Neural cell (in vitro differentiated cells): ENCODE data around the gene MRTFA. TPM values are rescaled to one million over a fixed set of nuclear protein-coding genes. Genes with fewer than 3 reads are reported as not detected.

Experiments used
- H2AFZ ChIP-seq: fragments of 200-600, 300-800 bp; sonication (generic), shearing (Covaris generic); 2 replicates; pipeline ENCODE4 v1.6.0; 2014; ENCODE audit warnings: low read depth, mild to moderate bottlenecking, antibody characterized with exemption, low read length, moderate library complexity
- H3F3A ChIP-seq: fragments of 200-600 bp; shearing (Covaris generic); 2 replicates; pipeline ENCODE4 v1.6.1; 2016; ENCODE audit warnings: mild to moderate bottlenecking, moderate library complexity, mixed read lengths, antibody characterized with exemption, low read length; ENCODE audit not compliant: insufficient read depth, poor library complexity, severe bottlenecking
- H3K27ac ChIP-seq: fragments of 200-600, 300-800 bp; sonication (generic), shearing (Covaris generic); 2 replicates; pipeline ENCODE4 v1.5.1; 2014; ENCODE audit warnings: mild to moderate bottlenecking, low read length, moderate library complexity
- H3K27me3 ChIP-seq: fragments of 300-800, 200-600 bp; sonication (generic), shearing (Covaris generic); 2 replicates; pipeline ENCODE4 v1.6.0; 2014; ENCODE audit warnings: mild to moderate bottlenecking, low read depth, low read length, moderate library complexity; ENCODE audit not compliant: insufficient read depth
- H3K36me3 ChIP-seq: fragments of 300-800, 200-600 bp; sonication (generic), shearing (Covaris generic); 2 replicates; pipeline ENCODE4 v1.5.1; 2014; ENCODE audit warnings: mild to moderate bottlenecking, antibody characterized with exemption, low read length, moderate library complexity; ENCODE audit not compliant: insufficient read depth
- H3K4me2 ChIP-seq: fragments of 300-800, 200-600 bp; sonication (generic), shearing (Covaris generic); 2 replicates; pipeline ENCODE4 v1.6.0; 2014; ENCODE audit warnings: mild to moderate bottlenecking, low read length
- H3K4me3 ChIP-seq: fragments of 300-800, 200-600 bp; sonication (generic), shearing (Covaris generic); 2 replicates; pipeline ENCODE4 v1.5.1; 2014; ENCODE audit warnings: mild to moderate bottlenecking, low read length, moderate library complexity
- H3K79me2 ChIP-seq: fragments of 200-600 bp; shearing (Covaris generic); replicated peaks from 2 replicates; pipeline ENCODE4 v1.6.0; 2014; ENCODE audit warnings: mild to moderate bottlenecking, low read length, moderate library complexity; ENCODE audit not compliant: insufficient read depth
- H3K9ac ChIP-seq: fragments of 300-800, 200-600 bp; sonication (generic), shearing (Covaris generic); 2 replicates; pipeline ENCODE4 v1.6.1; 2016; ENCODE audit warnings: mild to moderate bottlenecking, low read length, mixed read lengths
- H3K9me2 ChIP-seq: fragments of 200-600 bp; shearing (Covaris generic); 2 replicates; pipeline ENCODE4 v1.6.1; 2016; ENCODE audit warnings: mild to moderate bottlenecking, low read length, mixed read lengths; ENCODE audit not compliant: insufficient read depth
- H3K9me3 ChIP-seq: fragments of 200-600, 300-800 bp; sonication (generic), shearing (Covaris generic); 2 replicates; pipeline ENCODE4 v1.6.1; 2016; ENCODE audit warnings: mild to moderate bottlenecking, mixed run types, low read length, moderate library complexity, mixed read lengths
- H4K20me1 ChIP-seq: fragments of 200-600 bp; shearing (Covaris generic); 2 replicates; pipeline ENCODE4 v1.6.1; 2016; ENCODE audit warnings: mild to moderate bottlenecking, mixed run types; ENCODE audit not compliant: insufficient read depth
- CTCF ChIP-seq: fragments of 450-650 bp; IDR thresholded peaks from 2 replicates; pipeline ENCODE4 v1.5.1; 2014; ENCODE audit warnings: antibody characterized with exemption, mild to moderate bottlenecking, moderate library complexity; ENCODE audit not compliant: poor library complexity, severe bottlenecking
- EP300 ChIP-seq: fragments of 450-650 bp; conservative IDR thresholded peaks from 2 replicates; pipeline ENCODE4 v1.6.1; 2014; ENCODE audit warnings: antibody characterized with exemption, mild to moderate bottlenecking, moderate library complexity; ENCODE audit not compliant: poor library complexity, severe bottlenecking
- EZH2 ChIP-seq: fragments of 200-600, 300-800 bp; shearing (Covaris generic), sonication (generic); IDR thresholded peaks from 2 replicates; pipeline ENCODE4 v1.6.1; 2014; ENCODE audit warnings: antibody characterized with exemption, low read length, borderline replicate concordance, mild to moderate bottlenecking; ENCODE audit not compliant: insufficient read depth, poor library complexity, severe bottlenecking
- MXI1 ChIP-seq: fragments of 450-650 bp; conservative IDR thresholded peaks from 2 replicates; pipeline ENCODE4 v1.6.1; 2014; ENCODE audit warnings: antibody characterized with exemption, mild to moderate bottlenecking; ENCODE audit not compliant: poor library complexity, severe bottlenecking
- POLR2AphosphoS5 ChIP-seq: IDR thresholded peaks from 2 replicates; pipeline ENCODE4 v1.6.1; 2012
- RAD21 ChIP-seq: fragments of 450-650 bp; conservative IDR thresholded peaks from 2 replicates; pipeline ENCODE4 v1.6.1; 2014; ENCODE audit warnings: antibody characterized with exemption, mild to moderate bottlenecking, moderate library complexity
- SMC3 ChIP-seq: fragments of 450-650 bp; conservative IDR thresholded peaks from 2 replicates; pipeline ENCODE4 v1.6.1; 2014; ENCODE audit warnings: antibody characterized with exemption, mild to moderate bottlenecking, moderate library complexity; ENCODE audit not compliant: poor library complexity
- TAF1 ChIP-seq: IDR thresholded peaks from 2 replicates; pipeline ENCODE4 v1.6.1; 2012; ENCODE audit warnings: low read depth
- polyA plus RNA-seq: library from polyadenylated mRNA; depleted of rRNA; stranded (reverse); fragments of >200 nt; gene quantifications from 2 replicates; pipeline ENCODE4 v1.2.3, GENCODE V29; 2014
- TF ChIP-seq, protein P1 (sequence below): IDR thresholded peaks from 2 replicates; pipeline ENCODE4 v1.6.1; 2012; ENCODE audit warnings: borderline replicate concordance

MRTFA gene
- polyA plus RNA-seq, 1 donor from 2014 or later = 19.3 TPM

DNA sequence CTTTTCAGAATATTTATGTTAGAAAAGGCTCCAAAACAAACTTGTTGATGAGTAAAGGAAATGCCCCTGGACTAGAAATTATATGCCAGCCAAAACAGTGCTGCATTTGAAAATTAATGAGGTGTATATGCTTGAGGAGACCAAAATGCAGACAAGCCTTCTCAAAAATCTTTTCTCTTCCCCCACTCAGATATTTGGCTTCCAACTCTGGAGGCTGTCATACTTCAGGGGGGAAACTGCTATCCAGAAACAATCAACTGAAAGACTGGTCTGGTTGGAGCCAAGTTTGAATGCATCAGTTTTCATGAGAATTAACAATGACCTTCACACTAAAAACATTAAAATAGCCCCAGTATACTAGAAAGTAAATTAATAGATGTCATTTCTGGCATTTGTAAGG is 167.9 kb downstream of the MRTFA start:
- Histone ChIP-seq H3K27me3 (no peaks in the 10 kb centered on the region), H3K4me2 (no peak overlapping the region), H3F3A (no peaks in the 10 kb centered on the region), H3K9ac (no peak overlapping the region), H3K27ac (no peak overlapping the region), H3K36me3 (no peaks in the 10 kb centered on the region), H3K9me3 (no peaks in the 10 kb centered on the region), H3K4me3 (no peak overlapping the region), H3K79me2 (no peaks in the 10 kb centered on the region), H4K20me1 (no peaks in the 10 kb centered on the region), H3K9me2 (no peaks in the 10 kb centered on the region), H2AFZ (no peak overlapping the region)
- no peak for TF ChIP-seq EZH2
- no peak for TF ChIP-seq CTCF
- no peak for TF ChIP-seq EP300
- no peak for TF ChIP-seq SMC3
- TF ChIP-seq POLR2AphosphoS5 = no peak
- no peak for TF ChIP-seq TAF1
- no peak for TF ChIP-seq MXI1
- no peak for TF ChIP-seq RAD21
- TF ChIP-seq, protein P1, sequence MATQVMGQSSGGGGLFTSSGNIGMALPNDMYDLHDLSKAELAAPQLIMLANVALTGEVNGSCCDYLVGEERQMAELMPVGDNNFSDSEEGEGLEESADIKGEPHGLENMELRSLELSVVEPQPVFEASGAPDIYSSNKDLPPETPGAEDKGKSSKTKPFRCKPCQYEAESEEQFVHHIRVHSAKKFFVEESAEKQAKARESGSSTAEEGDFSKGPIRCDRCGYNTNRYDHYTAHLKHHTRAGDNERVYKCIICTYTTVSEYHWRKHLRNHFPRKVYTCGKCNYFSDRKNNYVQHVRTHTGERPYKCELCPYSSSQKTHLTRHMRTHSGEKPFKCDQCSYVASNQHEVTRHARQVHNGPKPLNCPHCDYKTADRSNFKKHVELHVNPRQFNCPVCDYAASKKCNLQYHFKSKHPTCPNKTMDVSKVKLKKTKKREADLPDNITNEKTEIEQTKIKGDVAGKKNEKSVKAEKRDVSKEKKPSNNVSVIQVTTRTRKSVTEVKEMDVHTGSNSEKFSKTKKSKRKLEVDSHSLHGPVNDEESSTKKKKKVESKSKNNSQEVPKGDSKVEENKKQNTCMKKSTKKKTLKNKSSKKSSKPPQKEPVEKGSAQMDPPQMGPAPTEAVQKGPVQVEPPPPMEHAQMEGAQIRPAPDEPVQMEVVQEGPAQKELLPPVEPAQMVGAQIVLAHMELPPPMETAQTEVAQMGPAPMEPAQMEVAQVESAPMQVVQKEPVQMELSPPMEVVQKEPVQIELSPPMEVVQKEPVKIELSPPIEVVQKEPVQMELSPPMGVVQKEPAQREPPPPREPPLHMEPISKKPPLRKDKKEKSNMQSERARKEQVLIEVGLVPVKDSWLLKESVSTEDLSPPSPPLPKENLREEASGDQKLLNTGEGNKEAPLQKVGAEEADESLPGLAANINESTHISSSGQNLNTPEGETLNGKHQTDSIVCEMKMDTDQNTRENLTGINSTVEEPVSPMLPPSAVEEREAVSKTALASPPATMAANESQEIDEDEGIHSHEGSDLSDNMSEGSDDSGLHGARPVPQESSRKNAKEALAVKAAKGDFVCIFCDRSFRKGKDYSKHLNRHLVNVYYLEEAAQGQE = no peak

DNA sequence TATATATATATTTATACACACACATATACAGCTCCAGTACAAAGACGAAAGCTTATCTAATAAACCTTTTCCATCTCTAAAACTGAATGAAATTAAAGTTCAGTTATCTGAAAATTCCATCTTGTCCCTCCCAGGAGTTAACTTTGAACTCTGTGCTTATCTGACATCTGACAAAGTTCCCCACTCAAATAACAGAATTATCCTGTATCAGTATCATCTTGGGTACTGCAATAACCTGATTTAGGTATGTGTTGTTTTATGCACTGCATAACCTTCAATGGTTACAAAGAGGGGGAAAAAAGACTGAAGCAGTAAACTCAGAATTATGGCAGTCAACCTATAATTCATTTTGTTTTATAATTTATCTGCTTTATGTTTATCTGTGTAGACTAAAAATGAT is 169.5 kb downstream of the MRTFA start:
- Histone ChIP-seq H3F3A (no peaks in the 10 kb centered on the region), H3K9ac (no peak overlapping the region), H3K9me2 (no peaks in the 10 kb centered on the region), H3K27me3 (no peaks in the 10 kb centered on the region), H3K4me3 (no peak overlapping the region), H3K9me3 (no peaks in the 10 kb centered on the region), H3K36me3 (no peaks in the 10 kb centered on the region), H3K4me2 (no peak overlapping the region), H4K20me1 (no peaks in the 10 kb centered on the region), H2AFZ (no peak overlapping the region), H3K79me2 (no peaks in the 10 kb centered on the region), H3K27ac (no peak overlapping the region)
- no peak for TF ChIP-seq POLR2AphosphoS5
- TF ChIP-seq TAF1 = no peak
- no peak for TF ChIP-seq CTCF
- TF ChIP-seq, protein P1 = no peak
- TF ChIP-seq MXI1 = no peak
- no peak for TF ChIP-seq SMC3
- TF ChIP-seq EZH2 = no peak
- no peak for TF ChIP-seq EP300
- no peak for TF ChIP-seq RAD21
